CD14-positive monocyte (primary cell): ENCODE data around the gene NPPB. TPM values are rescaled to one million over a fixed set of nuclear protein-coding genes. Genes with fewer than 3 reads are reported as not detected.

Source experiments
- DNase-seq, 3 donors: peaks; one replicate each; pipeline ENCODE4 v3.0.0-alpha.2; 2011 to 2022
- H2AFZ ChIP-seq: 2 replicates; pipeline ENCODE4 v1.6.0; 2012; ENCODE audit warnings: mild to moderate bottlenecking, low read depth, low read length, inconsistent platforms; ENCODE audit not compliant: insufficient read depth, poor library complexity, severe bottlenecking
- H3K27ac ChIP-seq, 2 donors: 1 replicate in 1 of 2; 2 replicates in 1 of 2; pipeline ENCODE4 v1.5.1; 2012 to 2013; ENCODE audit warnings: low read length in 2 of 2, control low read depth in 1 of 2, inconsistent platforms in 1 of 2, low read depth in 1 of 2, mild to moderate bottlenecking in 1 of 2
- H3K27me3 ChIP-seq, 2 donors: one replicate each; pipeline versions ENCODE4 v1.6.0 to v1.6.1; 2011 to 2013; ENCODE audit warnings: low read length in 2 of 2; ENCODE audit not compliant: control insufficient read depth in 2 of 2, insufficient read depth in 2 of 2
- H3K36me3 ChIP-seq, 2 donors: replicated peaks in 1 of 2; 1 replicate in 1 of 2; 2 replicates in 1 of 2; pipeline versions ENCODE4 v1.5.1 to v1.6.1; 2012 to 2013; ENCODE audit warnings: low read length in 2 of 2, control low read depth in 1 of 2, inconsistent platforms in 1 of 2, mild to moderate bottlenecking in 1 of 2; ENCODE audit not compliant: insufficient read depth in 2 of 2, control insufficient read depth in 1 of 2
- H3K4me1 ChIP-seq, 2 donors: 1 replicate in 1 of 2; 2 replicates in 1 of 2; pipeline versions ENCODE4 v1.5.1 to v1.6.1; 2012 to 2013; ENCODE audit warnings: low read length in 2 of 2, control low read depth in 1 of 2, inconsistent platforms in 1 of 2, mild to moderate bottlenecking in 1 of 2, moderate library complexity in 1 of 2; ENCODE audit not compliant: insufficient read depth in 2 of 2, control insufficient read depth in 1 of 2
- H3K4me2 ChIP-seq: replicated peaks from 2 replicates; pipeline ENCODE3; 2012; ENCODE audit warnings: low read length, moderate library complexity, mild to moderate bottlenecking; ENCODE audit not compliant: poor library complexity, severe bottlenecking; ENCODE audit errors: extremely low read depth
- H3K4me3 ChIP-seq, 3 experiments: fragments of 200-600 bp in 1 of 3; sonication (generic) in 1 of 3; replicated peaks in 1 of 3; 1 replicate in 2 of 3; 2 replicates in 1 of 3; pipeline ENCODE4 v1.5.1; 2011 to 2013; ENCODE audit warnings: low read length in 3 of 3, mild to moderate bottlenecking in 3 of 3, control low read depth in 2 of 3, low read depth in 2 of 3, inconsistent platforms in 1 of 3, moderate library complexity in 1 of 3
- H3K79me2 ChIP-seq: 2 replicates; pipeline ENCODE4 v1.6.0; 2012; ENCODE audit warnings: mild to moderate bottlenecking, control low read depth, inconsistent platforms, low read length, moderate library complexity; ENCODE audit not compliant: insufficient read depth
- H3K9ac ChIP-seq: 2 replicates; pipeline ENCODE4 v1.6.0; 2017; ENCODE audit warnings: low read length, mild to moderate bottlenecking; ENCODE audit not compliant: insufficient read depth, poor library complexity, severe bottlenecking
- H3K9me3 ChIP-seq, 2 donors: replicated peaks in 1 of 2; 1 replicate in 1 of 2; 2 replicates in 1 of 2; pipeline versions ENCODE4 v1.5.1 to v1.6.1; 2012 to 2013; ENCODE audit warnings: low read length in 2 of 2, control low read depth in 1 of 2; ENCODE audit not compliant: control insufficient read depth in 1 of 2, insufficient read depth in 1 of 2
- H4K20me1 ChIP-seq: 2 replicates; pipeline ENCODE4 v1.6.0; 2012; ENCODE audit warnings: mild to moderate bottlenecking, low read length, control low read depth, moderate library complexity; ENCODE audit not compliant: insufficient read depth
- H3K27ac Mint-ChIP-seq, 7 donors: one replicate each; pipeline ENCODE4 v1.8.0; 2020; ENCODE audit warnings: mild to moderate bottlenecking in 7 of 7, mixed read lengths in 7 of 7, moderate library complexity in 6 of 7, inconsistent platforms in 2 of 7
- H3K27me3 Mint-ChIP-seq, 3 donors: one replicate each; pipeline ENCODE4 v1.8.0; 2021 to 2022; ENCODE audit warnings: low read depth in 3 of 3, mild to moderate bottlenecking in 3 of 3, mixed read lengths in 3 of 3, moderate library complexity in 3 of 3, inconsistent platforms in 1 of 3
- H3K36me3 Mint-ChIP-seq, 2 donors: one replicate each; pipeline ENCODE4 v1.8.0; 2020; ENCODE audit warnings: mixed read lengths in 2 of 2, inconsistent platforms in 1 of 2, mild to moderate bottlenecking in 1 of 2
- H3K4me1 Mint-ChIP-seq: one replicate; pipeline ENCODE4 v1.8.0; 2020; ENCODE audit warnings: mild to moderate bottlenecking, mixed read lengths
- H3K4me3 Mint-ChIP-seq, 2 donors: one replicate each; pipeline ENCODE4 v1.8.0; 2020; ENCODE audit warnings: mild to moderate bottlenecking in 2 of 2, mixed read lengths in 2 of 2, moderate library complexity in 1 of 2
- H3K9me3 Mint-ChIP-seq, 7 donors: one replicate each; pipeline ENCODE4 v1.8.0; 2020 to 2022; ENCODE audit warnings: mixed read lengths in 7 of 7, mild to moderate bottlenecking in 6 of 7, moderate library complexity in 6 of 7, inconsistent platforms in 2 of 7
- CTCF ChIP-seq: fragments of 200-600 bp; IDR thresholded peaks from one replicate; pipeline ENCODE4 v1.8.0; 2022; ENCODE audit warnings: antibody characterized with exemption, mild to moderate bottlenecking
- WGBS: methylation state at CpG from one replicate; pipeline ENCODE4 v1.1.5; 2013; ENCODE audit warnings: missing lambda C conversion rate; ENCODE audit not compliant: insufficient coverage; 5-methylcytosine and 5-hydroxymethylcytosine counted together
- intact Hi-C, 2 donors: fragments of 100-400 bp; cut with micrococcal nuclease; formaldehyde crosslinking; loops; one replicate each; pipeline versions ENCODE4 v1.15.0 to v1.15.1; 2023
- polyA plus RNA-seq, 3 donors: library from polyadenylated mRNA; depleted of rRNA in 1 of 3; unstranded in 2 of 3; stranded (reverse) in 1 of 3; fragments of 300-500 nt in 2 of 3; fragments of >200 nt in 1 of 3; fragmentation: Illumina TruSeq in 2 of 3; gene quantifications; 1 replicate in 2 of 3; 2 replicates in 1 of 3; pipeline ENCODE4 v1.2.3, GENCODE V29; 2012 to 2021

The NPPB gene
- polyA plus RNA-seq, 3 donors, result not detected

- H3K79me2 ChIP-seq, result no peaks in the 10 kb centered on the region
- intact Hi-C loops, result no loop called here
- H3K4me3 ChIP-seq, result no peak overlapping the region
- H3K4me1 ChIP-seq, result peaks cover 0 to 6% of the 10 kb centered on the region in 2 donors
- H3K9me3 ChIP-seq, result no peaks in the 10 kb centered on the region
- no peaks in the 10 kb centered on the region for H3K36me3 ChIP-seq
- H3K27ac ChIP-seq, result no peak overlapping the region
- WGBS, result 89% methylated on average over 7 of the region's 7 CpGs
- H3K9ac ChIP-seq, result no peak overlapping the region
- peaks cover 0 to 2% (median 0%) of the 10 kb centered on the region in 7 donors for H3K9me3 Mint-ChIP-seq
- no peak for TF ChIP-seq CTCF
- H2AFZ ChIP-seq, result no peak overlapping the region
- H3K4me3 Mint-ChIP-seq, result no peak overlapping the region
- DNase-seq, result no peak
- H3K27ac Mint-ChIP-seq, result no peak overlapping the region
- no peaks in the 10 kb centered on the region for H4K20me1 ChIP-seq
- H3K4me2 ChIP-seq, result no peak overlapping the region
- peaks cover 0 to 2% (median 2%) of the 10 kb centered on the region in 3 donors for H3K27me3 Mint-ChIP-seq
- peaks cover 7% of the 10 kb centered on the region for H3K4me1 Mint-ChIP-seq
- H3K36me3 Mint-ChIP-seq, result no peaks in the 10 kb centered on the region
- H3K27me3 ChIP-seq, result no peaks in the 10 kb centered on the region
Measured at GRCh38 chr1:11887666-11888007, 28.9 kb upstream of the NPPB start.

- peaks cover 7% of the 10 kb centered on the region for H3K4me1 Mint-ChIP-seq
- intact Hi-C loops, result no loop called here
- WGBS, result 97% methylated on average over 16 of the region's 19 CpGs
Measured at GRCh38 chr1:11886986-11887665, 28.4 kb upstream of the NPPB start.

More at GRCh38 chr1:11886986-11887665, 28.4 kb upstream of the NPPB start:
- Histone ChIP-seq H3K36me3 (no peaks in the 10 kb centered on the region), H3K4me1 (peaks cover 0 to 7% of the 10 kb centered on the region in 2 donors), H3K27ac (no peak overlapping the region), H3K4me3 (no peak overlapping the region), H3K79me2 (no peaks in the 10 kb centered on the region), H3K4me2 (no peak overlapping the region), H3K27me3 (no peaks in the 10 kb centered on the region), H2AFZ (no peak overlapping the region), H3K9me3 (no peaks in the 10 kb centered on the region), H3K9ac (no peak overlapping the region), H4K20me1 (no peaks in the 10 kb centered on the region)
- Mint-ChIP-seq H3K4me3 (no peak overlapping the region), H3K27me3 (peaks cover 0 to 2% (median 2%) of the 10 kb centered on the region in 3 donors), H3K27ac (no peak overlapping the region), H3K9me3 (peaks cover 0 to 2% (median 0%) of the 10 kb centered on the region in 7 donors), H3K36me3 (no peaks in the 10 kb centered on the region)
- no peak for TF ChIP-seq CTCF
- DNase-seq, result no peak
